HFF-Myc (cell line): ENCODE results near the gene ARIH1.

Source experiments
- DNase-seq: peaks from one replicate; pipeline ENCODE4 v3.0.0-alpha.2; 2011; ENCODE audit warnings: low read depth; ENCODE audit errors: extremely low read depth
- H3K4me3 ChIP-seq: replicated peaks from 2 replicates; pipeline ENCODE4 v1.5.1; 2011; ENCODE audit warnings: low read depth, mild to moderate bottlenecking, control low read depth, low read length
- TF ChIP-seq, protein P1 (sequence below): IDR thresholded peaks from 2 replicates; pipeline ENCODE4 v1.5.1; 2012; ENCODE audit warnings: mild to moderate bottlenecking, low read depth, low read length, control low read depth; ENCODE audit errors: missing control alignments

Gene ARIH1

DNA sequence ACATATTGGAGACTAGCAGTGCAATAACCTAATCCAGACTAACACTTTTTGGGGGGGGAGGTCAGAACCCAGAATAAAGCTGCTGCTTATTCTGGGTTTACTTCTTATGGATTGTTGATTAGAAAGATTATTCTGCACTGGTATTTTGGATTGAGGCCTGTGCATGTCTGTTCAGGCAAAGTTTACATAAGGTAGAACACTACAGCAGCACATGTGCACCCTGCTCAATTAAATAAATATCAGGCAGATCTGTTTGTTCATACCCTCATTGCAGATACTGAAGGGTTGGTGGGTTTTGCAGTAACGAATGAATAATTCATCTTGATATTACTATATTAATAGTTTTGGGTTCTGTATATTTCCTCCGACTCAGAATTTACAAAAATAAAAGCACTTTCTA lies 19.1 kb downstream of the ARIH1 start:
- no peak overlapping the region for H3K4me3 ChIP-seq
- DNase-seq = no peak
- TF ChIP-seq, protein P1, sequence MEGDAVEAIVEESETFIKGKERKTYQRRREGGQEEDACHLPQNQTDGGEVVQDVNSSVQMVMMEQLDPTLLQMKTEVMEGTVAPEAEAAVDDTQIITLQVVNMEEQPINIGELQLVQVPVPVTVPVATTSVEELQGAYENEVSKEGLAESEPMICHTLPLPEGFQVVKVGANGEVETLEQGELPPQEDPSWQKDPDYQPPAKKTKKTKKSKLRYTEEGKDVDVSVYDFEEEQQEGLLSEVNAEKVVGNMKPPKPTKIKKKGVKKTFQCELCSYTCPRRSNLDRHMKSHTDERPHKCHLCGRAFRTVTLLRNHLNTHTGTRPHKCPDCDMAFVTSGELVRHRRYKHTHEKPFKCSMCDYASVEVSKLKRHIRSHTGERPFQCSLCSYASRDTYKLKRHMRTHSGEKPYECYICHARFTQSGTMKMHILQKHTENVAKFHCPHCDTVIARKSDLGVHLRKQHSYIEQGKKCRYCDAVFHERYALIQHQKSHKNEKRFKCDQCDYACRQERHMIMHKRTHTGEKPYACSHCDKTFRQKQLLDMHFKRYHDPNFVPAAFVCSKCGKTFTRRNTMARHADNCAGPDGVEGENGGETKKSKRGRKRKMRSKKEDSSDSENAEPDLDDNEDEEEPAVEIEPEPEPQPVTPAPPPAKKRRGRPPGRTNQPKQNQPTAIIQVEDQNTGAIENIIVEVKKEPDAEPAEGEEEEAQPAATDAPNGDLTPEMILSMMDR = no peak

DNA sequence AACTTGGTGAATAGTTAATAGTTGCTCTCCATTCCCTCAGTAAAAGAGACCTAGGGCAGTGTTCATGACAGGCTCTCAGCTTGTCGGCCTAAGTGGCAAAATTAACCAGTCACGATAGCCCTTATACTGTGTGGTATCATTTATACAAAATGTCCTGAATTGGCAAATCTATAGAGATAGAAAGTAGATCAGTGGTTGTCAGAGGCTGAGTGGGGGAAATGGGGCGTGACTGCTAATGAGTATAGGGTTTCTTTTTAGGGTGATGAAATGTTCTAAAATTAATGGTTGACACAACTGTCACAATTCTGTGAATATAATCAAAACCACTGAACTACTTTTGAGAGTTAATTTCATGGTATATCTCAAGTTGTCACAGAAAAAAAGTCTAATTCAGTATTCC lies 20.9 kb downstream of the ARIH1 start:
- TF ChIP-seq, protein P1 = no peak
- no peak overlapping the region for H3K4me3 ChIP-seq
- no peak for DNase-seq

GRCh38 chr15:72496783-72497182 lies 22.7 kb downstream of the ARIH1 start:
- TF ChIP-seq, protein P1 = no peak
- H3K4me3 ChIP-seq = no peak overlapping the region
- DNase-seq = no peak

DNA sequence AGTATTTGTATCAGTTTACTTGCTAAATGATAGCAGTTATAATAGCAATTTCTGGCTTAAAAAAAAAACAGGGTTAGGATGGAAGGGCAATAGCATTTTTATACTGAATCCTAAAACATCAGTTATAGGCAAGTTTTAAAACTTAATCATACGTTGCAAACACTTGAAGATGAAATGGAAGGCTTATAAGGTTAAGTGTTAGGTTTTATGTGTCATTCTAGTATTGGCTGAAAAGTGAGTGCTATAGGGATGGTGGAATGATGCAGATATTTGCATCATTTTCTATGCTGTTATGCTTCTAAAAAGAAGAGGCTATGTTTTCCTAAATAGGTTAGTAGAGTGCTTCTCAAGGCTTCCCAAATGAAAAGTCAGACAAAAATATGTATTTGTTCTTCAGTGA lies 23.3 kb downstream of the ARIH1 start:
- TF ChIP-seq, protein P1 = no peak
- DNase-seq = no peak
- H3K4me3 ChIP-seq = no peak overlapping the region

DNA sequence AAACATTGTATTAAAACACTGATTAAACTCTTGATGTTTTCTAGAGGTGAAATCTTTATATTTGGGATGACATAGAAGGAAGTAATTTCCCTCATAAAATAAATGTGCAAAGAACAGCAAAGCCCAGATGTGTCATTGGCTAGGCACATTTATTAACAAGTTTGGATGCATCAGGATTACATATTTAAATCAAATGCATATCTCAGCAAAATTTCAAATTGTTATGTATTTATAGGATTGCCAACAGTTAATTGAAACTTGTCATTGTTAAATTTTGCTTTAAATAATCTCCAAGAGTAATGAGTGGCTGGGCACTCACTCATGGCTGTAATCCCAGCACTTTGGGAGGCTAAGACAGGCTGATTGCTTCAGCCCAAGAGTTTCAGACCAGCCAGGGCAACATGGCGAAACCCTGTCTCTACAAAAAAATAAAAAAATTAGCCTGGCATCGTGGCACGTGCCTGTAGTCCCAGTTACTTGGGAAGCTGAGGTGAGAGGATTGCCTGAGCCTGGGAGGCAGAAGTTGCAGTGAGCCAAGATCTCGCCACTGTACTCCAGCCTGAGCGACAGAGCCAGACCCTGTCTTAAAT lies 28.2 kb downstream of the ARIH1 start:
- H3K4me3 ChIP-seq = no peak overlapping the region
- no peak for DNase-seq
- TF ChIP-seq, protein P1 = no peak

- TF ChIP-seq, protein P1 = no peak
- no peak for DNase-seq
- no peak overlapping the region for H3K4me3 ChIP-seq
Observed at GRCh38 chr15:72503147-72503546, 29.0 kb downstream of the ARIH1 start.

GRCh38 chr15:72507402-72508092 lies 33.4 kb downstream of the ARIH1 start:
- TF ChIP-seq, protein P1 = no peak
- no peak overlapping the region for H3K4me3 ChIP-seq
- no peak for DNase-seq
